BJ (cell line): Measurements from ENCODE around the gene TRPT1. TPM values are rescaled to one million over a fixed set of nuclear protein-coding genes. Genes with fewer than 3 reads are reported as not detected.
A peak's percentile ranks its signal among the peaks of the same experiment; 100 is the strongest.

Experiments used
- CTCF ChIA-PET: fragments of 350-600 bp; formaldehyde crosslinking; extraction: SDS; loops from one replicate; lab custom pipeline; 2021; ENCODE audit warnings: antibody characterized with exemption, inconsistent platforms; lab: Yijun Ruan, JAX
- POLR2A ChIA-PET: fragments of 300-600 bp; sonication (Branson Sonifier 250); formaldehyde crosslinking; extraction: SDS; loops from one replicate; lab custom pipeline; 2021; ENCODE audit warnings: antibody characterized with exemption; lab: Charles Lee
- DNase-seq: peaks from one replicate; pipeline ENCODE4 v3.0.0-alpha.2; 2011; ENCODE audit warnings: low read depth
- H3K27me3 ChIP-seq: 2 replicates; pipeline ENCODE4 v1.6.0; 2011; ENCODE audit warnings: low read length; ENCODE audit not compliant: control insufficient read depth, insufficient read depth
- H3K36me3 ChIP-seq: 2 replicates; pipeline ENCODE4 v1.5.1; 2011; ENCODE audit warnings: low read length; ENCODE audit not compliant: control insufficient read depth, insufficient read depth
- H3K4me3 ChIP-seq: 2 replicates; pipeline ENCODE4 v1.5.1; 2011; ENCODE audit warnings: low read depth, mild to moderate bottlenecking, control low read depth, low read length
- polyA plus RNA-seq: library from polyadenylated mRNA; depleted of rRNA; stranded (reverse); fragments of >200 nt; gene quantifications from 2 replicates; pipeline ENCODE4 v1.2.3, GENCODE V29; 2011
- TF ChIP-seq, protein P1 (sequence below): IDR thresholded peaks from 2 replicates; pipeline ENCODE4 v1.5.1; 2011; ENCODE audit warnings: low read depth, mild to moderate bottlenecking, control low read depth, inconsistent platforms, low read length, moderate library complexity; ENCODE audit not compliant: insufficient read depth

Gene TRPT1
- polyA plus RNA-seq, 1 experiment = 53.1 TPM

- no peak for DNase-seq
- no peak overlapping the region for H3K4me3 ChIP-seq
- ChIA-PET POLR2A (no interaction called here), CTCF (interaction anchor here (1.1 to 4.4 kb wide), 2 partner anchors 11 to 14 kb away, joined by 3 to 18 read pairs; partner anchors contain the start of genes NUDT22, PLCB3 and TRPT1)
- H3K27me3 ChIP-seq = no peaks in the 10 kb centered on the region
- peaks cover 4% of the 10 kb centered on the region for H3K36me3 ChIP-seq
- TF ChIP-seq, protein P1, sequence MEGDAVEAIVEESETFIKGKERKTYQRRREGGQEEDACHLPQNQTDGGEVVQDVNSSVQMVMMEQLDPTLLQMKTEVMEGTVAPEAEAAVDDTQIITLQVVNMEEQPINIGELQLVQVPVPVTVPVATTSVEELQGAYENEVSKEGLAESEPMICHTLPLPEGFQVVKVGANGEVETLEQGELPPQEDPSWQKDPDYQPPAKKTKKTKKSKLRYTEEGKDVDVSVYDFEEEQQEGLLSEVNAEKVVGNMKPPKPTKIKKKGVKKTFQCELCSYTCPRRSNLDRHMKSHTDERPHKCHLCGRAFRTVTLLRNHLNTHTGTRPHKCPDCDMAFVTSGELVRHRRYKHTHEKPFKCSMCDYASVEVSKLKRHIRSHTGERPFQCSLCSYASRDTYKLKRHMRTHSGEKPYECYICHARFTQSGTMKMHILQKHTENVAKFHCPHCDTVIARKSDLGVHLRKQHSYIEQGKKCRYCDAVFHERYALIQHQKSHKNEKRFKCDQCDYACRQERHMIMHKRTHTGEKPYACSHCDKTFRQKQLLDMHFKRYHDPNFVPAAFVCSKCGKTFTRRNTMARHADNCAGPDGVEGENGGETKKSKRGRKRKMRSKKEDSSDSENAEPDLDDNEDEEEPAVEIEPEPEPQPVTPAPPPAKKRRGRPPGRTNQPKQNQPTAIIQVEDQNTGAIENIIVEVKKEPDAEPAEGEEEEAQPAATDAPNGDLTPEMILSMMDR = no peak
Measured at GRCh38 chr11:64237484-64237951, 11.5 kb upstream of the TRPT1 start.

- Histone ChIP-seq H3K27me3 (no peaks in the 10 kb centered on the region), H3K36me3 (peaks cover 4% of the 10 kb centered on the region), H3K4me3 (peak overlapping the region; percentile 56)
- no peak for DNase-seq
- TF ChIP-seq, protein P1 = no peak
- ChIA-PET POLR2A (no interaction called here), CTCF (interaction anchor here (0.7 to 4.4 kb wide), 2 partner anchors 16 to 31 kb away, joined by 4 to 18 read pairs; partner anchors contain the start of gene PLCB3)
Measured at GRCh38 chr11:64235437-64236161, 9.6 kb upstream of the TRPT1 start.

- TF ChIP-seq, protein P1 = no peak
- ChIA-PET CTCF (interaction anchor here (1.0 to 3.0 kb wide), 2 partner anchors 16 to 70 kb away, joined by 3 to 15 read pairs; partner anchors contain the start of gene PLCB3), POLR2A (no interaction called here)
- Histone ChIP-seq H3K36me3 (peaks cover 4% of the 10 kb centered on the region), H3K27me3 (no peaks in the 10 kb centered on the region), H3K4me3 (peak overlapping the region; percentile 56)
- DNase-seq = no peak
Measured at GRCh38 chr11:64234647-64235379, 8.8 kb upstream of the TRPT1 start.

GRCh38 chr11:64233913-64234586 is 8.1 kb upstream of the TRPT1 start, which contains the start of gene VEGFB:
VEGFB (plus strand) TSS chr11:64234584; CDS start chr11:64234834, 250 bp downstream.
- no peak for DNase-seq
- CTCF ChIA-PET = interaction anchor here (1.0 to 3.0 kb wide), 2 partner anchors 17 to 70 kb away, joined by 3 to 15 read pairs; partner anchors contain the start of gene PLCB3
- POLR2A ChIA-PET = no interaction called here

More at GRCh38 chr11:64233913-64234586, 8.1 kb upstream of the TRPT1 start, which contains the start of gene VEGFB:
- TF ChIP-seq, protein P1 = no peak
- Histone ChIP-seq H3K27me3 (no peaks in the 10 kb centered on the region), H3K36me3 (peaks cover 4% of the 10 kb centered on the region), H3K4me3 (peak within 1 kb of the TSS; percentile 56)
